HG02943 (cell line): ENCODE results near the gene ATP5F1C.

Experiments used
- ATAC-seq: cut with Tn5 transposase; IDR thresholded peaks from one replicate; pipeline ENCODE4 v1.9.1; 2021; ENCODE audit warnings: mild to moderate bottlenecking, low read depth, moderate library complexity; ENCODE audit not compliant: unreplicated experiment

ATP5F1C gene

GRCh38 chr10:7834262-7834661 is 46.3 kb downstream of the ATP5F1C start:
- no peak for ATAC-seq

GRCh38 chr10:7836571-7836970 is 48.6 kb downstream of the ATP5F1C start:
- ATAC-seq = no peak

- ATAC-seq = no peak
Observed at GRCh38 chr10:7846591-7846990, 58.6 kb downstream of the ATP5F1C start.

- no peak for ATAC-seq
Observed at GRCh38 chr10:7853226-7853842, 65.4 kb downstream of the ATP5F1C start.

GRCh38 chr10:7853890-7854289 is 65.9 kb downstream of the ATP5F1C start:
- ATAC-seq = no peak

GRCh38 chr10:7855205-7855604 is 67.2 kb downstream of the ATP5F1C start:
- ATAC-seq = no peak

- ATAC-seq = no peak
Observed at GRCh38 chr10:7856678-7857077, 68.7 kb downstream of the ATP5F1C start.

GRCh38 chr10:7857262-7857661 is 69.3 kb downstream of the ATP5F1C start:
- no peak for ATAC-seq
